OCI-LY1 (cell line): Measurements from ENCODE around the gene GAS2L2.

Source experiments
- H2AFZ ChIP-seq: fragments of 200-600 bp; sonication (generic), shearing (Covaris generic); 2 replicates; pipeline ENCODE4 v1.6.0; 2014; ENCODE audit warnings: antibody characterized with exemption, mild to moderate bottlenecking, low read length
- H3F3A ChIP-seq: fragments of 200-600 bp; sonication (generic), shearing (Covaris generic); 2 replicates; pipeline ENCODE4 v1.6.0; 2014; ENCODE audit warnings: mild to moderate bottlenecking, antibody characterized with exemption, low read length, moderate library complexity; ENCODE audit not compliant: insufficient read depth
- H3K27ac ChIP-seq: fragments of 200-600 bp; sonication (generic); 2 replicates; pipeline ENCODE4 v1.5.1; 2014; ENCODE audit warnings: low read length, mixed run types, mild to moderate bottlenecking, low read depth; ENCODE audit not compliant: poor library complexity, severe bottlenecking
- H3K27me3 ChIP-seq: fragments of 200-600 bp; sonication (generic); 2 replicates; pipeline ENCODE4 v1.6.0; 2014; ENCODE audit warnings: antibody characterized with exemption, mild to moderate bottlenecking, low read length, moderate library complexity; ENCODE audit not compliant: insufficient read depth
- H3K36me3 ChIP-seq: fragments of 200-600 bp; sonication (generic); 2 replicates; pipeline ENCODE4 v1.6.1; 2014; ENCODE audit warnings: mild to moderate bottlenecking, antibody characterized with exemption, low read length, moderate library complexity, mixed read lengths; ENCODE audit not compliant: insufficient read depth
- H3K4me1 ChIP-seq: fragments of 200-600 bp; sonication (generic); 2 replicates; pipeline ENCODE4 v1.5.1; 2014; ENCODE audit warnings: mild to moderate bottlenecking, low read length, moderate library complexity; ENCODE audit not compliant: insufficient read depth, severe bottlenecking
- H3K4me2 ChIP-seq: fragments of 200-600 bp; sonication (generic), shearing (Covaris generic); 2 replicates; pipeline ENCODE4 v1.6.1; 2014; ENCODE audit warnings: low read length
- H3K4me3 ChIP-seq: fragments of 200-600 bp; sonication (generic); 2 replicates; pipeline ENCODE4 v1.5.1; 2014; ENCODE audit warnings: low read length, low read depth, mild to moderate bottlenecking, mixed read lengths; ENCODE audit not compliant: poor library complexity, severe bottlenecking
- H3K79me2 ChIP-seq: fragments of 200-600 bp; shearing (Covaris generic); 2 replicates; pipeline ENCODE4 v1.6.1; 2016; ENCODE audit warnings: mixed run types, low read length, mixed read lengths; ENCODE audit not compliant: insufficient read depth
- H3K9ac ChIP-seq: fragments of 200-600 bp; sonication (generic), shearing (Covaris generic); 2 replicates; pipeline ENCODE4 v1.6.1; 2014; ENCODE audit warnings: mild to moderate bottlenecking, low read length, mixed read lengths
- H3K9me2 ChIP-seq: fragments of 200-600 bp; sonication (generic), shearing (Covaris generic); 2 replicates; pipeline ENCODE4 v1.6.1; 2014; ENCODE audit warnings: low read depth, mild to moderate bottlenecking, low read length, mixed read lengths
- H3K9me3 ChIP-seq: fragments of 200-600 bp; shearing (Covaris generic); 2 replicates; pipeline ENCODE4 v1.6.1; 2014; ENCODE audit warnings: low read length, mixed read lengths
- H4K20me1 ChIP-seq: fragments of 200-600 bp; sonication (generic), shearing (Covaris generic); 2 replicates; pipeline ENCODE4 v1.6.0; 2016; ENCODE audit warnings: mild to moderate bottlenecking, low read length; ENCODE audit not compliant: insufficient read depth
- EZH2 ChIP-seq: fragments of 200-600 bp; sonication (generic), shearing (Covaris generic); IDR thresholded peaks from 2 replicates; pipeline ENCODE4 v1.8.0; 2017; ENCODE audit warnings: borderline replicate concordance, mixed run types, mild to moderate bottlenecking, antibody characterized with exemption, low read length, moderate library complexity, mixed read lengths
- TF ChIP-seq, protein P1 (sequence below): fragments of 200-600 bp; sonication (generic), shearing (Covaris generic); IDR thresholded peaks from 2 replicates; pipeline ENCODE4 v1.5.1; 2017; ENCODE audit warnings: mild to moderate bottlenecking, antibody characterized with exemption, low read length, moderate library complexity, mixed read lengths

GAS2L2 gene

GRCh38 chr17:35726953-35727460 lies 26.0 kb downstream of the GAS2L2 start:
- H3K9me3 ChIP-seq, result no peaks in the 10 kb centered on the region
- H4K20me1 ChIP-seq, result no peaks in the 10 kb centered on the region
- no peaks in the 10 kb centered on the region for H3K27me3 ChIP-seq
- H3F3A ChIP-seq, result no peaks in the 10 kb centered on the region
- no peaks in the 10 kb centered on the region for H3K9me2 ChIP-seq
- no peak for TF ChIP-seq EZH2
- TF ChIP-seq, protein P1, sequence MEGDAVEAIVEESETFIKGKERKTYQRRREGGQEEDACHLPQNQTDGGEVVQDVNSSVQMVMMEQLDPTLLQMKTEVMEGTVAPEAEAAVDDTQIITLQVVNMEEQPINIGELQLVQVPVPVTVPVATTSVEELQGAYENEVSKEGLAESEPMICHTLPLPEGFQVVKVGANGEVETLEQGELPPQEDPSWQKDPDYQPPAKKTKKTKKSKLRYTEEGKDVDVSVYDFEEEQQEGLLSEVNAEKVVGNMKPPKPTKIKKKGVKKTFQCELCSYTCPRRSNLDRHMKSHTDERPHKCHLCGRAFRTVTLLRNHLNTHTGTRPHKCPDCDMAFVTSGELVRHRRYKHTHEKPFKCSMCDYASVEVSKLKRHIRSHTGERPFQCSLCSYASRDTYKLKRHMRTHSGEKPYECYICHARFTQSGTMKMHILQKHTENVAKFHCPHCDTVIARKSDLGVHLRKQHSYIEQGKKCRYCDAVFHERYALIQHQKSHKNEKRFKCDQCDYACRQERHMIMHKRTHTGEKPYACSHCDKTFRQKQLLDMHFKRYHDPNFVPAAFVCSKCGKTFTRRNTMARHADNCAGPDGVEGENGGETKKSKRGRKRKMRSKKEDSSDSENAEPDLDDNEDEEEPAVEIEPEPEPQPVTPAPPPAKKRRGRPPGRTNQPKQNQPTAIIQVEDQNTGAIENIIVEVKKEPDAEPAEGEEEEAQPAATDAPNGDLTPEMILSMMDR, result no peak
- H3K9ac ChIP-seq, result no peak overlapping the region
- H3K79me2 ChIP-seq, result no peaks in the 10 kb centered on the region
- peaks cover 24% of the 10 kb centered on the region; the same call in 1 of the 2 replicates for H3K36me3 ChIP-seq
- H3K4me2 ChIP-seq, result peak overlapping the region; percentile 29; the same call in 1 of the 2 replicates
- peaks cover 19% of the 10 kb centered on the region for H3K4me1 ChIP-seq
- H3K4me3 ChIP-seq, result no peak overlapping the region
- H2AFZ ChIP-seq, result no peak overlapping the region
- H3K27ac ChIP-seq, result peak overlapping the region; percentile 16

DNA sequence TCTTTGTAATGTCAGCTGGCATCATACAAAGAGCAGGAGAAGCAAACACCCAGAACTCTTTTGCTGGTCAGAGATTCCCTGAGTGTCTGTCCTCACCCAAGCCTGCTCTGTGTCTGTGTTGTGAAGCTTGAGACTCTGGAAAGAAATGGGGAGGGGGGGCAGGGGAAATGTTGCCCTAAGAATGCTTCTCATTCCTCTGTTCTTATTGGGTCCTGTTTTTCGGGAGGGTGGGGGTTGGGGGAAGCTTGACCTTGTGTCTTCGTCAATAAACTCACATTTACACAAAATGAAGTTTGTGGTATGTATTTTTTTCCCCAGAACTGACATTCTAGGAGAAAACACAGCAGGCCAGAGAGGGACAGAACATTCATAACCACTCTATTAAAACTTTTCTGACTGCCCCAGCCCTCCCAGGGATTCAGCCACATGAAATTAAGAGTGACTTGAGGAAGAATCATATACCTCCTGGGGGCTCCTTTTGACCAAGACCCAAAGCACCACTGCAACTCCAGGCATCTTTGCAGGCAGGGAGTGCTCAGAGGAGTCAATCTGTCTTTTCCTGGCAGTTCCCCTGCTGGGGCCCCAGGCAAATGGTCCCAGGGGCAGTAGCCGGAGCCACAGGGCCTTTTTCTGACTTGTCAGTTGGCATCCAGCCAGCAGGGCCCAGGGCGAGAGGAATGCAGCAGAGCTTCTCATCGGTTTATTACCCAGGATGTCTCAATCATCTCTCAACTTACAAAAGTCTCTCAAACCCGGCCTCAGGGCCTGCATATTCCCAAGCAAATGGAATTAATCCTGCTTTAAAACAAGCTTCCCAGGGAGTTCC lies 26.7 kb downstream of the GAS2L2 start:
- Histone ChIP-seq H3K9me2 (no peaks in the 10 kb centered on the region), H3K27me3 (no peaks in the 10 kb centered on the region), H3K27ac (peak overlapping the region; percentile 16), H4K20me1 (no peaks in the 10 kb centered on the region), H3K9ac (no peak overlapping the region), H2AFZ (no peak overlapping the region), H3K4me3 (no peak overlapping the region), H3K9me3 (no peaks in the 10 kb centered on the region), H3K4me1 (peaks cover 19% of the 10 kb centered on the region), H3K79me2 (no peaks in the 10 kb centered on the region), H3F3A (no peaks in the 10 kb centered on the region), H3K36me3 (peaks cover 24% of the 10 kb centered on the region; the same call in 1 of the 2 replicates), H3K4me2 (peak overlapping the region; percentile 29; the same call in 1 of the 2 replicates)
- TF ChIP-seq, protein P1, result no peak
- no peak for TF ChIP-seq EZH2

- no peak overlapping the region for H2AFZ ChIP-seq
- H3F3A ChIP-seq, result no peaks in the 10 kb centered on the region
- no peak overlapping the region for H3K9ac ChIP-seq
- no peaks in the 10 kb centered on the region for H3K9me3 ChIP-seq
- no peaks in the 10 kb centered on the region for H3K27me3 ChIP-seq
- H3K9me2 ChIP-seq, result no peaks in the 10 kb centered on the region
- H3K27ac ChIP-seq, result no peak overlapping the region
- no peak overlapping the region for H3K4me3 ChIP-seq
- TF ChIP-seq, protein P1, result no peak
- TF ChIP-seq EZH2, result no peak
- H3K79me2 ChIP-seq, result no peaks in the 10 kb centered on the region
- no peaks in the 10 kb centered on the region for H4K20me1 ChIP-seq
- H3K4me1 ChIP-seq, result peaks cover 19% of the 10 kb centered on the region
- peaks cover 24% of the 10 kb centered on the region; the same call in 1 of the 2 replicates for H3K36me3 ChIP-seq
- H3K4me2 ChIP-seq, result no peak overlapping the region
Observed at GRCh38 chr17:35725802-35726126, 27.3 kb downstream of the GAS2L2 start.
